NB4 (cell line): ENCODE results near the gene ISOC1.

Experiments
- POLR2A ChIP-seq: IDR thresholded peaks from 2 replicates; pipeline ENCODE4 v1.6.1; 2011; ENCODE audit warnings: mild to moderate bottlenecking; ENCODE audit not compliant: insufficient read length; ENCODE audit errors: extremely low read depth
- TF ChIP-seq, protein P1 (sequence below): IDR thresholded peaks from one replicate; pipeline ENCODE4 v1.5.1; 2012; ENCODE audit warnings: low read depth, low read length

DNA sequence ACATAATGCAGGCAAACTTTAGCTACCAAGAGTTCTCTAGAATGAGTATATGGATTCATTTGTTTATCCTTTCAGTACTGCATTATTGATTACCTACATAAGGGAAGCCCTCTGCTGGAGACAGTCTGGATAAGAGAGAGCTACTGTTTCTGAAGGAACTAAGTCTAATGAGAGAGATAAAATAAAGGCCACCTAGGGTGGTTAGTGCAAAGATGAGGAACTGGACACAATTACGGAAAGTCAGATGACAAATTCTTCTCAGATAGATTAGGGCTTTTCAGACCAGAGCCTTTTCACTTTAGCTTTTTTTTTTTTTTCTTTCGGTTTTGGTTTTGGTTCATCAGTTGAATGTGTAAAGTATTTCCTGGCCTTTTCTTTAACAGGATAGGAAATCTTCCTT is 31.3 kb downstream of the ISOC1 start:
- TF ChIP-seq, protein P1, sequence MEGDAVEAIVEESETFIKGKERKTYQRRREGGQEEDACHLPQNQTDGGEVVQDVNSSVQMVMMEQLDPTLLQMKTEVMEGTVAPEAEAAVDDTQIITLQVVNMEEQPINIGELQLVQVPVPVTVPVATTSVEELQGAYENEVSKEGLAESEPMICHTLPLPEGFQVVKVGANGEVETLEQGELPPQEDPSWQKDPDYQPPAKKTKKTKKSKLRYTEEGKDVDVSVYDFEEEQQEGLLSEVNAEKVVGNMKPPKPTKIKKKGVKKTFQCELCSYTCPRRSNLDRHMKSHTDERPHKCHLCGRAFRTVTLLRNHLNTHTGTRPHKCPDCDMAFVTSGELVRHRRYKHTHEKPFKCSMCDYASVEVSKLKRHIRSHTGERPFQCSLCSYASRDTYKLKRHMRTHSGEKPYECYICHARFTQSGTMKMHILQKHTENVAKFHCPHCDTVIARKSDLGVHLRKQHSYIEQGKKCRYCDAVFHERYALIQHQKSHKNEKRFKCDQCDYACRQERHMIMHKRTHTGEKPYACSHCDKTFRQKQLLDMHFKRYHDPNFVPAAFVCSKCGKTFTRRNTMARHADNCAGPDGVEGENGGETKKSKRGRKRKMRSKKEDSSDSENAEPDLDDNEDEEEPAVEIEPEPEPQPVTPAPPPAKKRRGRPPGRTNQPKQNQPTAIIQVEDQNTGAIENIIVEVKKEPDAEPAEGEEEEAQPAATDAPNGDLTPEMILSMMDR = no peak
- TF ChIP-seq POLR2A = no peak
